HG03460 (cell line): Measurements from ENCODE around the gene PALD1.
A peak's percentile ranks its signal among the peaks of the same experiment; 100 is the strongest.
"Not testable (repeated sequence)": the region's sequence is repeated elsewhere in the genome, so short reads cannot be mapped to it uniquely, and the experiment has no call there.

Source experiments
- ATAC-seq: cut with Tn5 transposase; IDR thresholded peaks from one replicate; pipeline ENCODE4 v1.9.1; 2021; ENCODE audit not compliant: unreplicated experiment

The PALD1 gene

GRCh38 chr10:70568781-70569495 lies 90.4 kb downstream of the PALD1 start:
- ATAC-seq: no peak

DNA sequence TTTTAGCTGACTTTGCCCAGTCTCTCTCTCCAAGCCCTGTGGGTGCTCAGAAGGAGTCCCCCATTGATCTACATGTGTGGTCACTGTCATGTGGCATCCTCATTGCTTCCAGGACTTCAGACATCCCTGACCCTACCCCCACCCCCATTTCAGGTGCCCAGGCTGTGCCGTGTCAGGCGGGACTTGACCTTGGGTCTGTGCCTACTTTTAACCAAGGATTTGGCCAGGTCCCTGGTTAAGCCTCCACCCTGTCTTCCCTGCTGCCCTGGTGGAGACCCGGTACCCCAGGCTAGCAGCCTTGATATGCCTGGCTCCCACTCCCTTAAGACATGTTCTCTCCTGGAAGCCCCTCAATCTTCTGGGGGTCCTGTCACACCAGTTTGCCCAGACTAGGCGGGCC lies 92.7 kb downstream of the PALD1 start:
- ATAC-seq: no peak

DNA sequence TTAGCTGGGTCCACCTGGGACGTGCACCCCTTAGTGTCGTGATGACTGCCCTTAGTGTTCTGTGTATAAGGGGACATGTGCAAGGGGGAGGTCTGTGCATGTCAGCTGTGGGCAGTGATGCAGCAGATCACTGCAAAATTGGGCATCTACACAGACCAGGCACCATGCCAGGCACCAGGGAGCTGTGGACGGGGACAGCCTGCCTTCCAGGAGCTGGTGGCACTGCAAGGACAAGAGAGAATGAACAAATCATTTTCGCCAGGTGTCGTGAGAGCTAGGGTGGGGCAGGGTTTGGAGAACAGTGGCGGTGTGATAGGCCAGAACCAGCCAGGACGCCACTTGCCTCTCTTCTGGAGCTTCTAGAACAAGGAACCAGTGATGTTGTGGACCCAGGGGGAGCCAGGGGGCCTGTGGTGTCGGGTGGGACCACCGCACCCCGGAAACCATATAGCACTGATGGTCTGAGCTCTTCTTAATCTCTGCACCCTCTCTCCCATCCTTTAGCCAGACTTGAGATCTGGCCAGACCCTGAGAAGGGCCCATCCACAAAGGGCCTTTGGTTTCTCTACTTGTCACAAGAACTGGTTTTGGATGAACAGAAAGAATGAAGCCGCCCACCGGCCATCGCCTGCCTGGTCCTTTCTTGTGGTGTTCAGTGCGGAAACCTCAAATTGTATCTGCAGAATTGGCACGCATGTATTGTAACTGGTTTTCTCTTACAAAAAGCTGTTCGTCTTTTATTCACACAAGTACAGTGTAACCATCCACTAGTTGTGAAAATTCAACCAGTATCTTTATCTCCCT lies 93.3 kb downstream of the PALD1 start:
- no peak for ATAC-seq

GRCh38 chr10:70573599-70574506 lies 95.3 kb downstream of the PALD1 start:
- ATAC-seq: no peak

- ATAC-seq: no peak
Measured at GRCh38 chr10:70575486-70575873, 96.9 kb downstream of the PALD1 start.

DNA sequence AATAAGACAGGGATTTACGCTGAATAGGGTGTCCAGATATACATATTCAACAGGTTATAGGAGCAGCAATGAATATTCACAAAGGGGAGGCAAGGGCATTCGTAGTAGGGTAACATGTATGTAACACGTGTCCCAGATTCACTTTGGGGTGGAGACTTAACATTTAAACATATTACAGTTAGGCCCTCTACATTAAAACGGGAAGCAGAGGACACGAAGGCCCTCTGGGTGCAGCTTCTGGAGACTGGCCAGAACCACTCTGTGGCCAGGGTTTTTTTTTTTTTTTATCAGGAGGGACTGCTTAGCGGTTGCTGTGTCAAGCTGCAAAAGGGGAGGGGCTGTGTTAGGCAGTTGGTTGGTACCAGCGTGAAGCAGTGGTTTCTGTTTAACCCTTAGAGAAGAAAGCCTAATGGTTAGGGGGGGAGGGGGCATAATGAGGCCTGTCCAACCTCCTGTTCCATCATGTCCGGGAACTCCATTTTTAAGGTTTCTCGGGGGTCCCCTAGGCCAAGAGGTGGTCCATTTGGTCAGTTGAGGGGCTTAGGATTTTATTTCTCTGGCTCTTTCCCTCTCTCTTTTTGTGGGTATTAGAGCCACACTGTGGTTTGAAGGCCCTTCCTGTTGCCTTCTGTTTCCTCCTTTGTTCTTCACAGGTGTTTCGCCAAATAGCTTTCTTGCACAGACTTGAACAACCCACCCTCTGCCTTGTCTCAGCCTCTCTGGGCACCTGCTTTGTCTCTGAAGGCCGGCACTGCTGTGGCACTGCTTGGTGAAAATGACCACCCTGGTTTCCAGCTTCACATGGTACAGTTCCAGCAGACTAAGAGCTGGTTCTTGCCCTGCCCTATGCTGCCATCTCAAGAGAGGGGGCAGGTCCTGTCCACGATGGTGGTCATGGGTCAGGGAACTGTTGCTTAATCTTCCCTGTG lies 97.6 kb downstream of the PALD1 start:
- ATAC-seq: peak; percentile 57

GRCh38 chr10:70576803-70577517 lies 98.4 kb downstream of the PALD1 start:
- ATAC-seq: no peak

GRCh38 chr10:70578371-70578947 lies 99.9 kb downstream of the PALD1 start:
- peak; percentile 58 for ATAC-seq

- ATAC-seq: no peak
Measured at GRCh38 chr10:70579234-70580002, 100.9 kb downstream of the PALD1 start.

GRCh38 chr10:70581176-70581575 lies 102.6 kb downstream of the PALD1 start:
- ATAC-seq: not testable (repeated sequence)

GRCh38 chr10:70582793-70583668 lies 104.5 kb downstream of the PALD1 start:
- ATAC-seq: no peak

GRCh38 chr10:70583669-70584037 lies 105.1 kb downstream of the PALD1 start:
- no peak for ATAC-seq

DNA sequence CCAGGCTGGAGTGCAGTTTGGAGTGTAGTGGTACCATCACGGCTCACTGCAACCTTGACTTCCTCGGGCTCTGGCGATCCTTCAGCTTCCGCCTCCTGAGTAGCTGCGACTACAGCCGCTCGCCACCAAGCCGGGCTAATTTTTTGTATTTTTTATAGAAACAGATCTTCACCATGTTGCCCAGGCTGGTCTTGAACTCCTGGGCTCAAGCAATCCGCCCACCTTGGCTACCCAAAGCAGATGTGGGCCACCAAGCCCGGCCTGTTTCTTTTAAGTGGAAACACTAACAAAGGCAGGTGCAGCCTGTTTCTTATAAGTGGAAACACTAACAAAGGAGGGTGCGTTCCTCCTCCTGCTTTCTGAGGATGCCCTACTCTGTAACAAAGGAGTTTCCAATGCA lies 105.8 kb downstream of the PALD1 start:
- no peak for ATAC-seq

DNA sequence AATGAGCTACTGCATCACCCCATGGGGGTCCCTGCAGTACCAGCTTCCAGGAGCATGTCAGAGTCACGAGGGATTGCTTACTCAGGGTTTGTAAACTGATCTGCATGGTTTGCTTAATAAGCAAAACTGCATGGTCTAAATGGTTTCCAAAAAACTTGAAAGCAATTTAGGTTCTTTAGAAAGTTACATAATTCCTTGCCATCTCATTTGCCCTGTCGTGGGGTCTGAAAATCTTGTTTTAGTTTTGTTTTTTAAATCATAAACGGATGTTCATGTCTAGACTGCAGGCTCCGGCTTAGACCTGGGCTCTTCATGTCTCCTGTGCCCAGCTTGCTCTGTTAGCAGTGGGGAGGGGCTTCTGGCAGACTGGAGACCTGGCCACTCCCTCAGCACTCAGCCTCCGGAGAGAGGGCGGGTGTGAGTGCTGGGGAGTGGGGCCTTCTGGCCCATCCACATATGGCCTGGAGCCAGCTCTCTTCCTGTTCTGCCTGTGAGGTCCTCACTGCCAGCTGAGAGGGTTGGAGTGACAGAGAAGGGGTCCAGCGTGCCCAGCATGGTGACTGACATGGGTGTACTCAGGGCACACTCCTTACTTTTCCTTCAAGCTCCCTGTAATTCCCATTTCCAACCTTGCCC lies 106.5 kb downstream of the PALD1 start:
- no peak for ATAC-seq

DNA sequence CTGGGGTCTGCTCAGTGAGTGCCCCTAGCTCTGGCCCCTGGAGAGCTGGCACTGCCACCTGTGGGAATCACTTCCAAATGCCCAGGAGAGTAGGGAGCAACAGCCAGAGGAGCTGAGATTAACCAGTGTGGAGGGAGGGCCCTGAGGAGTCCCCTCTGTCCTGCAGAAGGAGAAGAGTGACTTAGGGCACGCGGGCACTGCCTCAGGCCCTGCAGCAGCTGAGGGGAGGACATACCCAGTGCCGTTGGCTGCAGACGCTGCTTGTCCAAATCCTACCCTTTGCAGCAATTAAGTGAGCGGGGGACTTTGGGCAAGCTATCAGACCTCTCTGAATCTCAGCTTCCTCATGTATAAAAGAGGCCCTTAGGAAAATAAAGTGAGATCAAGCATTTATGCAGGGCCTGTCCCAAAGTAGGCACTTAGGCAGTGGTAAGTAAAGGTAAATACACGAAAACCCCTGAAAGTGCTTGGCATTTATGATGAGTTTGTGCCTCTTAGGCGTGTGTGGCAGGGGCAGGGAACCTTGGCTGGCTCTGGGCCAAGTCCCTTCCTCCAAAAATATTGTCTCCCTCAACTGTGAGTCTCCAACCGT lies 107.1 kb downstream of the PALD1 start:
- no peak for ATAC-seq

- no peak for ATAC-seq
Measured at GRCh38 chr10:70586348-70586930, 107.9 kb downstream of the PALD1 start.
